Activated CD4-positive, alpha-beta T cell treated with anti-CD3 and anti-CD28 coated beads for 36 hours (primary cell): ENCODE measurements around the gene LIPG. TPM values are rescaled to one million over a fixed set of nuclear protein-coding genes. Genes with fewer than 3 reads are reported as not detected.

ENCODE experiments used
- ATAC-seq: fragments of 200-7000 bp; cut with Tn5 transposase; one replicate; pipeline ENCODE4 v1.10.0; 2021; ENCODE audit warnings: mild to moderate bottlenecking, moderate library complexity
- CTCF ChIA-PET: fragments of 350-600 bp; sonication (Branson Sonifier 250); formaldehyde crosslinking; loops from one replicate; lab custom pipeline; 2021; ENCODE audit warnings: antibody characterized with exemption; lab: Charles Lee
- POLR2A ChIA-PET: fragments of 350-600 bp; sonication (Branson Sonifier 250); formaldehyde crosslinking; loops from one replicate; lab custom pipeline; 2021; ENCODE audit warnings: antibody characterized with exemption, inconsistent platforms; lab: Charles Lee
- DNase-seq: peaks from one replicate; pipeline ENCODE4 v3.0.0-alpha.2; 2020
- H3K27ac Mint-ChIP-seq: one replicate; pipeline ENCODE4 v1.8.0; 2021; ENCODE audit warnings: mixed read lengths
- H3K27me3 Mint-ChIP-seq: one replicate; pipeline ENCODE4 v1.8.0; 2021; ENCODE audit warnings: mixed read lengths
- H3K36me3 Mint-ChIP-seq: one replicate; pipeline ENCODE4 v1.8.0; 2021; ENCODE audit warnings: low read depth, mixed read lengths
- H3K4me1 Mint-ChIP-seq: one replicate; pipeline ENCODE4 v1.8.0; 2021; ENCODE audit warnings: mixed read lengths
- H3K4me3 Mint-ChIP-seq: one replicate; pipeline ENCODE4 v1.8.0; 2021; ENCODE audit warnings: mild to moderate bottlenecking, moderate library complexity, mixed read lengths
- H3K9me3 Mint-ChIP-seq: one replicate; pipeline ENCODE4 v1.8.0; 2021; ENCODE audit warnings: low read depth, mixed read lengths
- intact Hi-C, 2 experiments: fragments of 100-400 bp; cut with DNase I in 1 of 2; cut with micrococcal nuclease in 1 of 2; formaldehyde crosslinking; loops; one replicate each; pipeline versions ENCODE4 v1.14.2 to v1.15.1; 2022 to 2024; cut with DNase I, micrococcal nuclease
- total RNA-seq, 2 experiments: library from RNA; stranded (reverse); gene quantifications; one replicate each; pipeline ENCODE4 v1.2.3, GENCODE V29; 2021

Gene LIPG
- total RNA-seq, 2 experiments from 2014 or later = 0.71 to 0.79 TPM

GRCh38 chr18:49626842-49627467 lies 65.1 kb downstream of the LIPG start:
- H3K9me3 Mint-ChIP-seq = no peaks in the 10 kb centered on the region
- no peaks in the 10 kb centered on the region for H3K36me3 Mint-ChIP-seq
- intact Hi-C loops = no loop called here
- POLR2A ChIA-PET = no interaction called here
- no peak overlapping the region for H3K27ac Mint-ChIP-seq
- ATAC-seq (no peak), DNase-seq (no peak)
- H3K27me3 Mint-ChIP-seq = peaks cover 13% of the 10 kb centered on the region
- CTCF ChIA-PET = interaction anchor here (1.2 kb wide), 1 partner anchor 14 kb away, joined by 3 read pairs; no protein-coding TSS in a partner anchor
- no peak overlapping the region for H3K4me3 Mint-ChIP-seq
- no peaks in the 10 kb centered on the region for H3K4me1 Mint-ChIP-seq

DNA sequence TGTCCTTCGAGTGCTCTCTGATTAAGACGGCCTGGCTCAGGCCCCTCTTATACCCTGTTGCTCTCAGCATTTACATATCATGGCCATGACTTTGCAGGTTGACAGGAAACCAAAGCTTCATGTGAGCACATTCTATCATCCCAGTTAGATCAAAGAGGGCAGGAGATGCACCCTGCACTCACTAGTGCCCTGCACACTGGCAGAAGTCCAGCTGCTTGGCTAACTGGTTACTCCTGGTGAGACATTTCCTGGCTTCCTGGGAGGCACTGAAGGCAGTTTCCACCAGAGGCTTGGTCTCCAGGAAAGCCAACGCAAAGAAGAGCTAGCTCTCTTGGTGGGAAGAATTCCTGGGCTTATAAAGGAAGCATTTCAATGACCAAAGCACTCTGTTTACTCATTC lies 66.3 kb downstream of the LIPG start:
- peaks cover 8% of the 10 kb centered on the region for H3K27me3 Mint-ChIP-seq
- ChIA-PET CTCF (interaction anchor here (0.7 kb wide), 1 partner anchor 48 kb away, joined by 3 read pairs; no protein-coding TSS in a partner anchor), POLR2A (no interaction called here)
- intact Hi-C loops = no loop called here
- H3K4me1 Mint-ChIP-seq = no peaks in the 10 kb centered on the region
- no peak overlapping the region for H3K27ac Mint-ChIP-seq
- H3K36me3 Mint-ChIP-seq = no peaks in the 10 kb centered on the region
- DNase-seq (no peak), ATAC-seq (no peak)
- no peak overlapping the region for H3K4me3 Mint-ChIP-seq
- H3K9me3 Mint-ChIP-seq = no peaks in the 10 kb centered on the region

DNA sequence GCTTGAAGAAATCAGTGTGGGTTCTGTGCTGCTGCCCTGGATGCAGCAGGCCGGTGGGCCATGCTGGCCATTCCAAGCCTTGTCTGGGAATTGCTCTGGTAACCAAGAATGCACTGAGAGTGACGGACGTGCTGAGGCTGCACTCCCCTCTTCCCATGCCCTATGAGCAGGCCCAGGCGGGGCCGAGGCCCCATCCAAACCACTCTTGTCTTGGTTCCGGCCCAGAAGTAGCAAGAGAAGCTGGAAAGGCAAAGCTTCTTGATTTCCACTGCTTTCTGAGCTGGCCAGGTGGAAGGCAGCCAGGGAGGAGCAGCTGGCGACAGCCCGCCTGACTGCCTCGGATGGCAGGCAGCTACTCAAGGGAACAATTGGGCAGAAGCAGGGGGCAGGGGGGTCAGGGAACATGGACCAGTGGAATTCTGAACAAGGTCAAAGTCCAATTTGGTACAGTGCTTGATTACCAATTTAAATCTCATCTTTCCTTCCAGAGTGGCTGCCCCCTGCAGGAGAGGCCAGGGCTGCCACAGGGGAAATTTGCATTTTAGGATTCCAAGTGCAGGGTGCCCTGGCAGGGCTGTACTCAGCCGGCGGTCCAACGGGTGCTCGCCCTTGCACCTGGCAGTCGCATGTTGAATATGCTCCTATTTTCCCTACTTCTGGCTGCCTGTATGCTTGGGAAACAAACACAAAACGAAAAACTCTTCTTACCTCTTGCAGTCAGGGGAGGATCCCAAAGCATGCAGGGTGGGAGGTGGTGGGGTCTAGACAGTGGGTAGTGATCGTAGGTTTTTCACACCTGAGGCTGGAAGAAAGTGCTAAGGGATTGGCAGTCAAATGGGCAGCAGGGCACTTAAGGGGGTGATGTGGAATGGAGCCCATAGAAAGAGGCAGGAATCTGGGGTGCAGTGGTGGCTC lies 67.3 kb downstream of the LIPG start:
- no peak for DNase-seq
- intact Hi-C loops = no loop called here
- Mint-ChIP-seq H3K9me3 (no peaks in the 10 kb centered on the region), H3K4me3 (no peak overlapping the region), H3K36me3 (no peaks in the 10 kb centered on the region), H3K27me3 (peaks cover 5% of the 10 kb centered on the region), H3K4me1 (no peaks in the 10 kb centered on the region), H3K27ac (no peak overlapping the region)
- POLR2A ChIA-PET = no interaction called here
- ATAC-seq = no peak
- CTCF ChIA-PET = interaction anchor here (0.7 kb wide), 1 partner anchor 47 kb away, joined by 3 read pairs; no protein-coding TSS in a partner anchor

DNA sequence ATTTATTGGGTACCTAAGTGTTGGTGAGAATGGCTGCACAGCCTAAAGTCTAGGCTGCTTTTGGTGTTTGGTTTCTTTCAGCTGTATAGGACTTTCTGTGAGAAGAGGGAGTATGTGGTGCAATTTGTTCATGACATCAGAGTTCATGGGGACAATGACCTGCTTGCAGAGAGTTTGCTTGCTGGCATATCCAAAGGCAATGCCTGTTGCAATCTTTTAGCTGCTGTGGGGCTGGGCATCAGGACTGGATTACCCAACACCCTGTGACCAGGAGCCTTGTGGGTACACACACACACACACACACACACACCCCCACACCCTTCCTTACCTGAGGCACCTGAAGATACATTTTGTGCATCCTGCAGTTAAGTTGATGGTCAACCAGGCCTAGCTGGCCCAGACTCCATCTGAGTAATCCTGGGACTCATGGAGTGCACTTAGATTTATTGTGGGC lies 68.4 kb downstream of the LIPG start:
- intact Hi-C loops = loop anchor here in 1 of 2 experiments (10.0 kb wide), 1 partner anchor 235 kb away; no protein-coding TSS in a partner anchor
- DNase-seq (no peak), ATAC-seq (no peak)
- CTCF ChIA-PET = no interaction called here
- H3K27me3 Mint-ChIP-seq = peaks cover 2% of the 10 kb centered on the region
- no peak overlapping the region for H3K27ac Mint-ChIP-seq
- no peak overlapping the region for H3K4me3 Mint-ChIP-seq
- no peaks in the 10 kb centered on the region for H3K9me3 Mint-ChIP-seq
- POLR2A ChIA-PET = no interaction called here
- H3K36me3 Mint-ChIP-seq = no peaks in the 10 kb centered on the region
- no peaks in the 10 kb centered on the region for H3K4me1 Mint-ChIP-seq

DNA sequence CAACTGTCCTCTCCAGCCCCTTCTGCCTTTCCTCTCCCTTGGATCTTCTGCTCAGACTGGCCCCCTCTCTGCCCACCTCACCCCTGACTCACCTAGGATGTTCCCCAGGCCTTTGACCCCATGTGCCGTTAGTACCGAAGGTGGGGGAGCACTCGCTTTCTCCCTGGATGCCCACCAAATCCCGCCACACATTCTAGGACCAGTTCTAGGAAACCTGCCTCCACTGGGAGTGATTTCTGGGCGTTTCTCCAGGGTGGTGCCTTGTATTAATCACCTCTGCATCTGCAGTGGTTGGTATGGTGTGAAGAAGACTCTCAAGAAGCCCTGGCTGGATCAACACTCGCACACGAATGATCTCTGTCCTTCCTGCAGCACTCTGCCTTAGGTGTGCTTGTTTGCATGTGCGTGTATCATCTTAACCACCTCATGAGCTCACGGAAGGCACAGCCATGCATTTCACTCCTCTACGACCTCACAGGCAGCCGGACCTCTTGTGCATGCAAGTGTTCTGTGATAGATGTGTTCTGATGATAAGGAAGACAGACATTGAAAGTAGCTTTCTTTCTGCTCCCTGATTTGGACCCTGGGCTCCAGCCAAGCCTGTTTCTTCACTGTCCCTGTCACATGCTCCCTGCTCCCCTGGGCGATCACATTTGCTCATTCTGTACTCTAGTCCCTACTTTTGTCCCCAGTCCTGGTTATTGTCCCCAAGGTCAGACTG lies 69.4 kb downstream of the LIPG start:
- ChIA-PET POLR2A (no interaction called here), CTCF (no interaction called here)
- DNase-seq (no peak), ATAC-seq (no peak)
- H3K4me1 Mint-ChIP-seq = no peaks in the 10 kb centered on the region
- no peaks in the 10 kb centered on the region for H3K9me3 Mint-ChIP-seq
- intact Hi-C loops = loop anchor here in 1 of 2 experiments (10.0 kb wide), 1 partner anchor 233 kb away; no protein-coding TSS in a partner anchor
- H3K4me3 Mint-ChIP-seq = no peak overlapping the region
- H3K27me3 Mint-ChIP-seq = peaks cover 2% of the 10 kb centered on the region
- H3K36me3 Mint-ChIP-seq = no peaks in the 10 kb centered on the region
- no peak overlapping the region for H3K27ac Mint-ChIP-seq

- H3K9me3 Mint-ChIP-seq = no peaks in the 10 kb centered on the region
- ChIA-PET CTCF (no interaction called here), POLR2A (no interaction called here)
These were observed 70.7 kb downstream of the LIPG start for GRCh38 chr18:49632588-49632987.

GRCh38 chr18:49638209-49638785 lies 76.4 kb downstream of the LIPG start:
- Mint-ChIP-seq H3K27me3 (peaks cover 3% of the 10 kb centered on the region), H3K4me3 (no peak overlapping the region), H3K4me1 (no peaks in the 10 kb centered on the region), H3K9me3 (no peaks in the 10 kb centered on the region), H3K27ac (no peak overlapping the region), H3K36me3 (no peaks in the 10 kb centered on the region)
- DNase-seq = no peak
- intact Hi-C loops = loop anchor here in 1 of 2 experiments (10.0 kb wide), 1 partner anchor 227 kb away; no protein-coding TSS in a partner anchor
- ATAC-seq = no peak
- POLR2A ChIA-PET = no interaction called here
- CTCF ChIA-PET = no interaction called here

More at GRCh38 chr18:49632588-49632987, 70.7 kb downstream of the LIPG start:
- Mint-ChIP-seq H3K4me3 (no peak overlapping the region), H3K27me3 (peaks cover 2% of the 10 kb centered on the region), H3K27ac (no peak overlapping the region), H3K36me3 (no peaks in the 10 kb centered on the region), H3K4me1 (no peaks in the 10 kb centered on the region)
- ATAC-seq = no peak
- intact Hi-C loops = loop anchor here in 1 of 2 experiments (10.0 kb wide), 1 partner anchor 232 kb away; no protein-coding TSS in a partner anchor
- no peak for DNase-seq

- POLR2A ChIA-PET = no interaction called here
- DNase-seq (no peak), ATAC-seq (no peak)
- no peaks in the 10 kb centered on the region for H3K36me3 Mint-ChIP-seq
- intact Hi-C loops = loop anchor here in 1 of 2 experiments (10.0 kb wide), 1 partner anchor 226 kb away; no protein-coding TSS in a partner anchor
- H3K9me3 Mint-ChIP-seq = no peaks in the 10 kb centered on the region
- no peak overlapping the region for H3K27ac Mint-ChIP-seq
- CTCF ChIA-PET = no interaction called here
- no peak overlapping the region for H3K4me3 Mint-ChIP-seq
- peaks cover 6% of the 10 kb centered on the region for H3K27me3 Mint-ChIP-seq
- H3K4me1 Mint-ChIP-seq = no peaks in the 10 kb centered on the region
These were observed 77.2 kb downstream of the LIPG start for GRCh38 chr18:49638891-49639557.

- Mint-ChIP-seq H3K4me1 (no peaks in the 10 kb centered on the region), H3K9me3 (no peaks in the 10 kb centered on the region), H3K27ac (no peak overlapping the region), H3K27me3 (peaks cover 6% of the 10 kb centered on the region), H3K36me3 (no peaks in the 10 kb centered on the region), H3K4me3 (no peak overlapping the region)
- DNase-seq = no peak
- intact Hi-C loops = loop anchor here in 1 of 2 experiments (10.0 kb wide), 1 partner anchor 225 kb away; no protein-coding TSS in a partner anchor
- ChIA-PET POLR2A (no interaction called here), CTCF (interaction anchor here (1.1 kb wide), 1 partner anchor 13 kb away, joined by 3 read pairs; no protein-coding TSS in a partner anchor)
- ATAC-seq = no peak
These were observed 78.0 kb downstream of the LIPG start for GRCh38 chr18:49639643-49640391.

GRCh38 chr18:49640741-49641140 lies 78.9 kb downstream of the LIPG start:
- no peak overlapping the region for H3K4me3 Mint-ChIP-seq
- CTCF ChIA-PET = interaction anchor here (1.1 kb wide), 1 partner anchor 14 kb away, joined by 3 read pairs; no protein-coding TSS in a partner anchor

More at GRCh38 chr18:49640741-49641140, 78.9 kb downstream of the LIPG start:
- ATAC-seq = no peak
- Mint-ChIP-seq H3K36me3 (no peaks in the 10 kb centered on the region), H3K27ac (no peak overlapping the region), H3K27me3 (peaks cover 6% of the 10 kb centered on the region), H3K4me1 (no peaks in the 10 kb centered on the region), H3K9me3 (no peaks in the 10 kb centered on the region)
- no peak for DNase-seq
- POLR2A ChIA-PET = no interaction called here
- intact Hi-C loops = no loop called here
